Stimulated activated CD4-positive, alpha-beta T cell treated with anti-CD3 and anti-CD28 coated beads, Interleukin-2, amount 100 ng/mL, for 48 hours (primary cell): ENCODE results near the gene UQCC5.

ENCODE experiments used
- DNase-seq, 2 donors: peaks; one replicate each; pipeline ENCODE4 v3.0.0-alpha.2; 2020

UQCC5 gene, protein sequence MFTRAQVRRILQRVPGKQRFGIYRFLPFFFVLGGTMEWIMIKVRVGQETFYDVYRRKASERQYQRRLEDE

DNA sequence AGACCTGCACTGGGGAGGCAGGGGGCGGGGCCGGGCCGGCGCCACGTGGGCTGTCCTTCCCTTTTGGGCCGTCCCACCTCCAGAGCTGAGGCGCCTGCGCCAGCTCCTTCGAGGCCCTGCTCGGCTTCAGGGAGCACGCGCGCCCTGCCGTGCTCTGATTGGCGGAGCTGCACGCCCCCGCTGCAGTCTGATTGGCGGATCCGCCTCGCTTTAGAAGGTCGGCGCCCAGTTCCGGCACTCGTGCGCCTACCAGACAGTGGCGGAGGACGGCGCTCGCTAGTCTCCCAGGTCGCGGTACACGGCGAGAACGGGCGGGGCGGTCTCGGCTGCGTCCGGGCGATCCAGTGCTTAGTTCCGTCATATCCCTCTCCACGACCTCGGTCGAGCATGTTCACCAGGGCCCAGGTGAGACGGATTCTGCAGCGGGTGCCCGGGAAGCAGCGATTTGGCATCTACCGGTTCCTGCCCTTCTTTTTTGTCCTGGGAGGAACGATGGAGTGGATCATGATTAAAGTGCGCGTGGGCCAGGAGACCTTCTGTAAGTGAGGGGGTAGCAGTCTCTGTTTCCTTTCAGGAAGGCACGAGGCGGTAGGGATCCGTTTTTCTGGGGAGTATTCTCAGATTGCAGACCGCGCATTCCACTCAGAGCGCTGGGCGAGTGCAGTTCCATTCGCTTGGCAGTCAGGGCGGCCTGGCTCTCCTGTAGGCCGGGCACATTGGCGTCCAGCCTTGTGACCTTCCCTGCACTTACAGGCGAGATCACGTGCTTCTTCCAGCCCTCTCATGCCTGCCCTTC is at the start of gene UQCC5:
Gene UQCC5, plus strand, starts transcription at position 237 of the 796 bp plus-strand sequence. Its CDS starts 151 bp downstream, at position 388.
- peak; percentile 94 to 95 for DNase-seq

DNA sequence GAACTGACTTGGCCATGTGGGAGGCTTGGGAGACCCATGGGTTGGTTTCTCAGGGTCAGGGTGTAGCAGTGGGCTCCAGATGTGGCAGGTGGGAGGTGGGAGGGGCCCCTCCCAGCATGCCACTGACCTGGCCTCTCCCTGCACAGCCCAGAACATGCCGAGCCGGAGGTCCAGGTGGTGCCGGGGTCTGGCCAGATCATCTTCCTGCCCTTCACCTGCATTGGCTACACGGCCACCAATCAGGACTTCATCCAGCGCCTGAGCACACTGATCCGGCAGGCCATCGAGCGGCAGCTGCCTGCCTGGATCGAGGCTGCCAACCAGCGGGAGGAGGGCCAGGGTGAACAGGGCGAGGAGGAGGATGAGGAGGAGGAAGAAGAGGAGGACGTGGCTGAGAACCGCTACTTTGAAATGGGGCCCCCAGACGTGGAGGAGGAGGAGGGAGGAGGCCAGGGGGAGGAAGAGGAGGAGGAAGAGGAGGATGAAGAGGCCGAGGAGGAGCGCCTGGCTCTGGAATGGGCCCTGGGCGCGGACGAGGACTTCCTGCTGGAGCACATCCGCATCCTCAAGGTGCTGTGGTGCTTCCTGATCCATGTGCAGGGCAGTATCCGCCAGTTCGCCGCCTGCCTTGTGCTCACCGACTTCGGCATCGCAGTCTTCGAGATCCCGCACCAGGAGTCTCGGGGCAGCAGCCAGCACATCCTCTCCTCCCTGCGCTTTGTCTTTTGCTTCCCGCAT is 49.2 kb upstream of the UQCC5 start:
- no peak for DNase-seq

DNA sequence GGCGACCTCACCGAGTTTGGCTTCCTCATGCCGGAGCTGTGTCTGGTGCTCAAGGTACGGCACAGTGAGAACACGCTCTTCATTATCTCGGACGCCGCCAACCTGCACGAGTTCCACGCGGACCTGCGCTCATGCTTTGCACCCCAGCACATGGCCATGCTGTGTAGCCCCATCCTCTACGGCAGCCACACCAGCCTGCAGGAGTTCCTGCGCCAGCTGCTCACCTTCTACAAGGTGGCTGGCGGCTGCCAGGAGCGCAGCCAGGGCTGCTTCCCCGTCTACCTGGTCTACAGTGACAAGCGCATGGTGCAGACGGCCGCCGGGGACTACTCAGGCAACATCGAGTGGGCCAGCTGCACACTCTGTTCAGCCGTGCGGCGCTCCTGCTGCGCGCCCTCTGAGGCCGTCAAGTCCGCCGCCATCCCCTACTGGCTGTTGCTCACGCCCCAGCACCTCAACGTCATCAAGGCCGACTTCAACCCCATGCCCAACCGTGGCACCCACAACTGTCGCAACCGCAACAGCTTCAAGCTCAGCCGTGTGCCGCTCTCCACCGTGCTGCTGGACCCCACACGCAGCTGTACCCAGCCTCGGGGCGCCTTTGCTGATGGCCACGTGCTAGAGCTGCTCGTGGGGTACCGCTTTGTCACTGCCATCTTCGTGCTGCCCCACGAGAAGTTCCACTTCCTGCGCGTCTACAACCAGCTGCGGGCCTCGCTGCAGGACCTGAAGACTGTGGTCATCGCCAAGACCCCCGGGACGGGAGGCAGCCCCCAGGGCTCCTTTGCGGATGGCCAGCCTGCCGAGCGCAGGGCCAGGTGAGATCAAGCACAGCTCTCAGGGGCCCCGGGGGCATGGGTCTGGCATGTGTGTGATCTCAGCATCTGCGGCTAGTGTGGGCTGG is 48.4 kb upstream of the UQCC5 start:
- DNase-seq: no peak

DNA sequence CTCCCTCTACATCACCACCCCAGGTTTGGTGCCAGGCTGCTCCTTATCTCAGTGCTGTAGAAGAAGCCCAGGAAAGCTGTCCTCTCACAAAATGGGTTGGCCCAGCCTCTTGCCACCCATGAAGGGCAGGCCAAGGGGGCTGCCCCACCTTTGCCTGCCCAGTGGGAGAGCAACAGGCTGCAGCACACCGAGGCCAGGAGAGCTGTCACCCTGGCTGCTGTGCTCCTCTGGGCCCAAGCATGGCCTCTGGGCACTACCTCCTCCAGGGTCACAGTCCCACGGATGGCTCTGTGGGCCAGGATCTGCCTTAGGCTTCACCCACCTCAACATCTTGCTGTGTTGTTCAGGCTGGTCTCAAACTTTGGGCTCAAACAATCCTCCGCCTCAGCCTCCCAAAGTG is 47.7 kb upstream of the UQCC5 start:
- no peak for DNase-seq

DNA sequence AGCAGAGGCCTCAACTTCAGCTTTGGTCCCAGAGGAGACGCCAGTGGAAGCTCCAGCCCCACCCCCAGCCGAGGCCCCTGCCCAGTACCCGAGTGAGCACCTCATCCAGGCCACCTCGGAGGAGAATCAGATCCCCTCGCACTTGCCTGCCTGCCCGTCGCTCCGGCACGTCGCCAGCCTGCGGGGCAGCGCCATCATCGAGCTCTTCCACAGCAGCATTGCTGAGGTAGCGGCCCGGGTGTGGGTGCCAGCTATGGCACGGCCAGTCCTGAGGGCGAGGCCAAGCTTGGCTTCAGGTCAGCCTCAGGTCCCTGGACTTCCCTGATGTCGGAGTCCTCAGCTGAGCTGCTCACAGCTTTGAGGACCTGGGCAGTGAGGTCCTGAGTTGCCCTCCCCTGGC is 47.0 kb upstream of the UQCC5 start:
- DNase-seq: no peak

DNA sequence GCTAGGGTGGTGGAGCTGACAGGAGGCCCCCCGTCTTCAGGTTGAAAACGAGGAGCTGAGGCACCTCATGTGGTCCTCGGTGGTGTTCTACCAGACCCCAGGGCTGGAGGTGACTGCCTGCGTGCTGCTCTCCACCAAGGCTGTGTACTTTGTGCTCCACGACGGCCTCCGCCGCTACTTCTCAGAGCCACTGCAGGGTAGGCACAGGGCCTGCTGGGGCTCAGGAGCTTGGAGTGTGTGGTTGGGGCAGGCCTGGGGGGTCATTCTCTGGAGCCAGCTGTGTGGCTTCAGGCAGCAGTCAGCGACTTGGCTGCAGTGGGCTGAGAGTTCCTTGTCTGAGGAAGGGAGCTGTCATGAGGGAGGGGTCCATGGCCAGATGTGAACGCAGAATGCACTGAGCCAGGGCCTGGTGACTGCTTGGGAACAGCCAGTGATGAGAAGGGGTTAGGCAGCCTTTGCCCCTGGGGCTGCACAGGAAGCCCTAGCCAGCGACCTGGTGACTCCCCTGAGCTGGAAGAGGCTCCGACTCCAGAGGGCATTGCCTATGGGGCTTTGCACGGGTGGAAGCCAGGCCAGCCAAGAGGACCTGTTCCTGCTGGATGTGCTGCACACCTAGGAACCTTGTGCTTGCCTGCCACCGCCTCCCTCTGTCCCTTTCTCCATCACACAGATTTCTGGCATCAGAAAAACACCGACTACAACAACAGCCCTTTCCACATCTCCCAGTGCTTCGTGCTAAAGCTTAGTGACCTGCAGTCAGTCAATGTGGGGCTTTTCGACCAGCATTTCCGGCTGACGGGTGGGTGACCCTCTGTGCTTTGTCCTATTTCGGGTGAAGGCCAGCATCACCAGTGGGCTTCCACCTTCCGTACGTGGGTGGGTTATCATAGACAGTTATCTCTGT is 46.1 kb upstream of the UQCC5 start:
- DNase-seq: no peak

DNA sequence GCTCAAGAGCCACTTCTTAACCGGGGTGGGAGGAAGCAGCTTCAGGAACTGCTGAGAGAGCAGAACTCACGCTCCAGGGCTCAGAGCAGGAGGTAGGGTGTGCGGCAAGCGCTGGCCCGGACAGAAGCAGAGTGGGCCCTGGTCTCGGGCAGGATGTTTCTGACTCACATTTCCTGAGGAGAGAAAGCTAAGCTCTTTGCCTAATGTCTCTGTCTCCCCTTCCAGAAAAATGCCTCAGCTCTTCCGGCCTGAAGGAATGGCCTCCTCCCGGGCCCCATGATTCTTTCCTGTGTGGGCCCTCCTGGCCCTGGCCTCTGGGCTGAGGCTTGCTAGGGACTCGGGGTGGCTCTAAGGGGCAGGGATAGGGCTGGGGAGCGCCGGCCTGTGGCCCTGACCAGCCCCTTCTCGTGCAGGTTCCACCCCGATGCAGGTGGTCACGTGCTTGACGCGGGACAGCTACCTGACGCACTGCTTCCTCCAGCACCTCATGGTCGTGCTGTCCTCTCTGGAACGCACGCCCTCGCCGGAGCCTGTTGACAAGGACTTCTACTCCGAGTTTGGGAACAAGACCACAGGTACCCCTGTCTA is 45.4 kb upstream of the UQCC5 start:
- DNase-seq: no peak

DNA sequence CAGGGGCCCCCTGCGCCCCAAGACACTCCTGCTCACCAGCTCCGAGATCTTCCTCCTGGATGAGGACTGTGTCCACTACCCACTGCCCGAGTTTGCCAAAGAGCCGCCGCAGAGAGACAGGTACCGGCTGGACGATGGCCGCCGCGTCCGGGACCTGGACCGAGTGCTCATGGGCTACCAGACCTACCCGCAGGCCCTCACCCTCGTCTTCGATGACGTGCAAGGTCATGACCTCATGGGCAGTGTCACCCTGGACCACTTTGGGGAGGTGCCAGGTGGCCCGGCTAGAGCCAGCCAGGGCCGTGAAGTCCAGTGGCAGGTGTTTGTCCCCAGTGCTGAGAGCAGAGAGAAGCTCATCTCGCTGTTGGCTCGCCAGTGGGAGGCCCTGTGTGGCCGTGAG is 44.3 kb upstream of the UQCC5 start:
- DNase-seq: no peak

DNA sequence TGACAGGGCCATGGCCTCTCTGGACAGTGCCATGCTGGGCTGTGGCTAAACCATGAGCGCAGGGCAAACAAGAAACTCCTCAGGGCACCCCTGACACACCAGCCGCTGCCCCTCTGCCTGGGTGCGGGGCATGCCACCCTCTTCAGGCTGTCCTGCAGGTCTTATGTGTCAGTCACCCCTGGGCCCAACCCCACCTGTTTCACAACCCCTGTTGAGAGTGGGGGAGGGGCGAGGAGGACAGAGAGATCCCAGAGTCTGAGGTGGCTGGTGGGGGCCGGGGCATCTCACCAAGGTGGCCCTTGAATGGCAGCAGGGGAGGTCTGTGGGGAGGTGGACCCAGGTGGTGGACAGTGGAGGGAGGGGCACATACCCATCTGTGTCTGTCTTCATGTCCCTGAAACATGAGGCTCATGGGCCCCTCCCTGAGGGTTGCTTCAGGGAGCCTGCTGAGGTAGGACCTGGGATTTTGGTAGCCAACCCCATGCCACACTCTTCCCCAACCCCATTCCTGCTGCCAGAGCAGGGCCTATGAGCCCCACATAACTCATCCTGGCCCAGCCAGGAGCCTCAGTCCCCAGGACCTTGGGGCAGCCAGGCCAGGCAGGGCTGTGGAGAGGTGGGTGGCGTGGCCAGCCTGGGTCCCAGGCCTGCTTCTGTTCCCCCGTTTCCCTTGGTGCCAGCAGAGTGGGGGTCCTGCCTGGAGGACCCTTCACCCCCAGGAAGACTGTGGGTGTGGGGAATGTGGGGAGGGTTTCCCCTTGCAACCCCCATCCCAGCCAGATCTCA is 43.0 kb upstream of the UQCC5 start:
- no peak for DNase-seq

DNA sequence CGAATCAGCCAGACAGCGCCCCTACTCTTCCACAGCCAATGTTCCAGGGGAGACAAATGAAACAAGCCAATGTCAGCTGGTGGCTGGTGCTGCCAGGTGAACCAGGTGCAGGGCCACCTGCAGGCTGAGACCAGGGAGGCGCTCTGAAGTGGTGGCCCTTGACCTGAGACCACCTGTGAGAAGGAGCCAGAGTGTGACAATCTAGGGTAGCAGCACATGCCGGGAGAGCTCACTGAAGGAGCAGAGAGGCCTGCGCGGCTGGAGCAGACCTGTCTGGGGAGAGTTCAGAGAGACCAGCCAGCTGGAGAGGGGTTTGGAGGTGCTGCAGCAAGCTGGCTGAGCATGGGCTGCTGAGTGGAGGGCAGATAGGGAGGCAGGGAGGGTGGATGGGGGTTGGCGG is 42.0 kb upstream of the UQCC5 start:
- DNase-seq: no peak

DNA sequence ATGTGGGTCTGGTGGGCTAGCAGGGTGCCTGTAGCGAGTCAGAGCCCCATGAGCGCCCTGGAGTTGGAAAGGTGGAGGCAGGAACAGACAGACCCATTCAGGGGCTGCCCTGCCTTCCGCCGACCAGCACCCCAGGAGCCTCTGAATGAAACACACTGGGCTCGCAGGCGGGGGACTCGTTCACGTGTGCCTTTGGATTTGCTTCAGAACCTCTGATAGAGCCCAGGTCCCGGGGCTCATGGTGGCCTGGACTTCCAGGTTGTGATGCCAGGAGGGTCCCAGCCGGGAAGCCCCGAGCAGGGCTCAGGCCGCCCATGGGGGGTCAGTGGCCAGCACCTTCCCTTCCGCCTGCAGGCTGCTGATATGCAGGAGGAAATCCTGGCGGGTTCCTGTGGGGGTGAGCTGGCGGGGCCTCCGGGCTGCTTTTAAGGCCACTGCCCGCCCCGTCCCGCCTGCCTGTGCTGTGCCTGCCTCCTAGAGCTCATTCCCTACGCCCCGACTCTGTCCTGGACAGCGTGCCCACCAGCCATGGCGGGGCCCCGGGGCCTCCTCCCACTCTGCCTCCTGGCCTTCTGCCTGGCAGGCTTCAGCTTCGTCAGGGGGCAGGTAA is 41.4 kb upstream of the UQCC5 start, which contains the start of gene STAB1:
Gene STAB1, plus strand, starts transcription at position 453 of the 610 bp plus-strand sequence. Its CDS starts 76 bp downstream, at position 529.
- DNase-seq: no peak

DNA sequence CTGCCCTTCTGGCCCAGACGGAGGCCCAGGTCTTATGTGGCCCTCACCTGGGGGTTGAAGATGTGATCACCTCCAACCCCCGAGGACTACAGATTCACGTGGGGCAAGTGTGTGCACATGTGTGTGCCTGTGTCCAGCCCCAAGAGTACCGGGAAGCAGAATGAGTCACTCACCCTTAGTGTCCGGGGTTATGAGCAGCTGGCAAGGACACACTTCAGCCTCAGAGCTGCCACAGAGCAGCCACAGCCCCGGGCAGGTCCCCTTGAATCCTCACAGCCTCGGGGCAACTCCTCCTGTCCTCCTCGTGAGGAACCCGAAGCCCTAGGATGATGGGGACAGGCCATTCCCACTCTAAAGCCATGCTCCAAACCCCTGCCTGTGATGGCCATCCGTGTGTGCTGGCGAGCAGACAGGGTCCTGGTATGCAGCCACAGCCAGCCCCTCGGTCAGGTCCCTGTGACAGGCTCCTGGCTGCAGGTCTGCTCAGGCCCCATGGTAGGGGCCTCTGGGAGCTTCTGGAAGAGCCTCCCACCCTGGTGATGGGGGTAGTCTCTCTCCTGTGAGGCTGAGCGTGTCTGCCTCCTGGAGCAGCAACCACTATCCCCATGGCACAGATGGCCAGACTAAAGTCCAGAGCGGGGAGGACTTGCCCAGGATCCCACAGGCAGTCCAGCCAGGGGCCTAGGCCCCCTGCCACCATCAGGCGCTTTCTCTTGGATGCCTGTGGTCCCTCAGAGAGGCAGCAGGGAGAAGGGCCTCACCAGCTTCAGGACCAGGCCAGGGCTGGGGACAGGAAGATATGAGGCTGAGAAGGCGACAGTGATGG is 40.4 kb upstream of the UQCC5 start:
- no peak for DNase-seq

DNA sequence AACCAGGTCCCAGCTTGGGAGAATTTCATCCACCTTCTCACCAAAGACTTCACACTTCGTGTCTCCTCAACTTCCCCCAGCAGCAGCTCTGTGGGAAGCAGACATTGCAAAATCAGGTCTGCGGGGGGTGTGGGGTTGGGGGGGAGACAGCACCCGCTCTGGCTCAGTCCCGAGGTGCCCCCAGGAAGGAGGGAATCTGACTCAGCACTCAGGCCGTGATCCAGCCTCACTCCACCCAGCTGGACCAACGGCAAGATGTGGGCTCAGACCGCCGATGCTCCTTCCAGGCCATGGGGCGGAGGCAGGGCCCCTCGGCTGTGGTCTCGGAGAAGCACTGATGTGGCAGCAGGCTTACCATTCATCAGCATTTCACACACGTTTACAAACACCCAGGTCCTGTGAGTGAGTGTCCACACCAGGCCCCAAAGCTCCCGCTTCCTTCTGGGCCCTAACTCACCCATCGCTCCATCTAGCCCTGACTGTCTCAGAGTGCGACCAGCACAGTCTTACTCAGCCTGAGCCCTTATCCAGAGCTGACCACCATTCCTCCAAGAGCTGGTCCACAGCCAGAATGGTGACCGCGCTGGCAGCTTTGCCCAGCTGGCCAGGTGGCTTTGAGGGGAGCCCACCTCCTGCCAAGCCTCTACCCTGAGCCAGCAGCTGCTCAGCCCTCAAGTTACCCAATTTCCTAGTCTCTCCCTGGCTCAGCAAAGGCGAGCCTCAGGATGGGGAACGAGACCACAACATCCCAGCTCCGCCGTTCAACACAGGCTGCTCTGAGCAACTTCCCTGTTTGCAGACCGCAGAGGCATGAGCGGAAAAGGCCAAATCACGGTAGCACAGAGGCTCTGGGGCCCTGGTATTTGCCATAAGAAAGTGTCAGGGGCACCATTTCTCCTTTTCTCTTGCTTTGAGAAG is 38.0 kb upstream of the UQCC5 start:
- no peak for DNase-seq

DNA sequence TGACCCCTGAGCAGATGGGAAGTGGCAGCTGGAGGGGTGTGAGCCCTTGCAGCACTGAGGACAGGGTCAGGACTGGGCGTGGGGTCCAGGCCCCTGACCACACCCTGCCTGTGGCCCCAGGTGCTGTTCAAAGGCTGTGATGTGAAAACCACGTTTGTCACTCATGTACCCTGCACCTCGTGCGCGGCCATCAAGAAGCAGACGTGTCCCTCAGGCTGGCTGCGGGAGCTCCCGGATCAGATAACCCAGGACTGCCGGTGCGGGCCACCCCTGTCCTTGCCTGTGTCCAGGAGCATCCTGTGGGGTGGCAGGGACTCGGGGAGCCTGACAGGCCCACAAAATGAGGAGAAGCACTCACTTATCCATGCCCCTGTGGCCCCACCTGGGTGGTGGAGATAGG is 35.4 kb upstream of the UQCC5 start:
- no peak for DNase-seq

DNA sequence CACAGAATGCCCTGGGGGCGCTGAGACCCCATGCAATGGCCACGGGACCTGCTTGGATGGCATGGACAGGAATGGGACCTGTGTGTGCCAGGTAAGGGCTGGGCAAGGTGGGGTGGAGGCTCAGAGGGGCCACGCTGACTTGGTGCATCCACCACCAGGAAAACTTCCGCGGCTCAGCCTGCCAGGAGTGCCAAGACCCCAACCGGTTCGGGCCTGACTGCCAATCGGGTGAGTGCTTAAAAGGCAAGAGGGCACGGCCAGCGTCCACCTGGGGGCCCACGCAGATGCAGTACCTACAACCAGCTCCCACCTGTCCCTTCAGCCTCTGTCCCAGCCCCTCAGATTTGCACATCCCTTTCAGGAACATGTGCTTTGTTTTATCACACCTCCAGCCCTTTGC is 34.4 kb upstream of the UQCC5 start:
- DNase-seq: no peak

DNA sequence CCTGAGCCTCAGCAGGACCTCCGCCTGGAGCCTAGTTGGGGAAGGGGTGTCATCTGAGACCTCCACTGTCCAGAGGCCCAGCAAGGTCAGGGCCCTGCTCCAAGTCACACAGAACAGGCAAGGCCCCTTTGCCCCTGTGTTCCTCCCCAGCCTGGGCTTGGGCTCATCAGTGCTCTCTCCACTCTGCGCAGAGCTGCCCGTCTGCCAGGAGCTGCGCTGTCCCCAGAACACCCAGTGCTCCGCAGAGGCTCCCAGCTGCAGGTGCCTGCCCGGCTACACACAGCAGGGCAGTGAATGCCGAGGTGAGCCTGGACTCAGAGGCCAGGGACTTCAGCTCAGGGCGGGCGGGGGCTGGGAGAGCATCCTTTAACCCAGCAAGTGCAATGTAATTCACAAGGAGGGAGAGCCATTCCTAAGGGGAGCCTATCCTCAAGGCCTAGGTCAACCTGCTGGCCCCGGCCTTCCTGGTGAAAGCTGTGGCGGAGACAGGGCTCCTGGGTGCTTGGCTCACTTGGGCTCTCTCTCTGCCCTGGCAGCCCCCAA is 33.5 kb upstream of the UQCC5 start:
- no peak for DNase-seq

DNA sequence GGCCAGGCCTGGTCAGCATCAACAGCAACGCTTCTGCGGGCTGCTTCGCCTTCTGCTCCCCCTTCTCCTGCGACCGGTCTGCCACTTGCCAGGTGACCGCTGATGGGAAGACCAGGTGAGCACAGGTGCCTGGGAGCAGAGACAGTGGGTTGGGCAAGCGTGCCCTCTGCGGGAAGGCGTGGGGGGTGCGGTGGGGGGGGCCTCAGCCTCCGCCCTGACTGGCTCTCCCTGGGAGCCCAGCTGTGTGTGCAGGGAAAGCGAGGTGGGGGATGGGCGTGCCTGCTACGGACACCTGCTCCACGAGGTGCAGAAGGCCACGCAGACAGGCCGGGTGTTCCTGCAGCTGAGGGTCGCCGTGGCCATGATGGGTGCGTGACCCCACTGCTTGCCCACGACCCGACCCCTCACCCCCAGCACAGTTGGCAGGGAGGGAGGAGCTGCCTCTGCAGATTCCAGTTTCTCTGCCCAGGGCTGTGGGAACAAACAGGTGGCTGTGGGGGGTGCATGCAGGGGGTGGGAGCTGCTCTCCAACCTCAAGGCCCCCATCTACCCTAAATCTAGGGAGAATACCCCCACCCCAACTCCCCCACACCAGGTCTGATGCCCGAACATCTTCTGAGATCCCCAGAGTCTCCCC is 32.5 kb upstream of the UQCC5 start:
- DNase-seq: no peak
